Gastrocnemius medialis (tissue), 4 donors: ENCODE measurements around the gene KCNT1. TPM values are rescaled to one million over a fixed set of nuclear protein-coding genes. Genes with fewer than 3 reads are reported as not detected.

Source experiments
- ATAC-seq, 2 donors: fragments of 150-250 bp; one replicate each; pipeline ENCODE4 v1.9.1; 2016
- DNase-seq, 2 donors: peaks; one replicate each; pipeline ENCODE4 v3.0.0-alpha.2; 2019
- H3K27ac ChIP-seq, 4 donors: fragments of 200-600 bp; sonication (generic); 1 replicate in 1 of 4; 2 replicates in 3 of 4; pipeline ENCODE4 v1.5.1; 2016 to 2018; ENCODE audit warnings: mild to moderate bottlenecking in 2 of 4, moderate library complexity in 1 of 4
- H3K27me3 ChIP-seq, 3 donors: fragments of 200-600 bp; sonication (generic) in 2 of 3; 1 replicate in 1 of 3; 2 replicates in 2 of 3; pipeline versions ENCODE4 v1.5.1 to v1.6.0; 2016 to 2019; ENCODE audit warnings: mild to moderate bottlenecking in 1 of 3, moderate library complexity in 1 of 3
- H3K36me3 ChIP-seq, 2 donors: fragments of 200-600 bp; sonication (generic) in 1 of 2; one replicate each; pipeline ENCODE4 v1.5.1; 2017 to 2018
- H3K4me1 ChIP-seq, 2 donors: fragments of 200-600 bp; sonication (generic) in 1 of 2; one replicate each; pipeline ENCODE4 v1.5.1; 2016 to 2017; ENCODE audit warnings: mild to moderate bottlenecking in 2 of 2
- H3K4me3 ChIP-seq, 4 donors: fragments of 200-600 bp; sonication (generic) in 3 of 4; 1 replicate in 1 of 4; 2 replicates in 3 of 4; pipeline ENCODE4 v1.5.1; 2016 to 2019; ENCODE audit warnings: mild to moderate bottlenecking in 2 of 4
- H3K9me3 ChIP-seq, 3 donors: fragments of 200-600 bp; sonication (generic) in 2 of 3; 1 replicate in 1 of 3; 2 replicates in 2 of 3; pipeline ENCODE4 v1.5.1; 2016 to 2019
- POLR2A ChIP-seq, 2 donors: fragments of 450-650 bp; IDR thresholded peaks; one replicate each; pipeline ENCODE4 v1.6.1; 2017; ENCODE audit warnings: antibody characterized with exemption in 2 of 2, mild to moderate bottlenecking in 2 of 2, moderate library complexity in 2 of 2
- in situ Hi-C, 4 donors: fragments of 200-750 bp; cut with MboI; loops; one replicate each; pipeline versions ENCODE4 v1.15.0 to v1.8.0; 2017; ENCODE audit warnings: low sequenced_read_pairs in 4 of 4
- intact Hi-C: fragments of 100-400 bp; cut with DNase I; formaldehyde crosslinking; loops from one replicate; pipeline ENCODE4 v1.15.1; 2023; ENCODE audit warnings: low total_unique reads
- total RNA-seq, 4 donors: library from RNA; depleted of rRNA; stranded (reverse); fragments of >200 nt; gene quantifications; one replicate each; pipeline versions ENCODE4 v1.1.0 to v1.2.3, GENCODE V29; 2016
- TF ChIP-seq, protein P1 (sequence below), 5 experiments: fragments of 450-650 bp in 3 of 5; fragments of 200-600 bp in 2 of 5; sonication (generic) in 2 of 5; IDR thresholded peaks in 4 of 5; conservative IDR thresholded peaks in 1 of 5; 1 replicate in 4 of 5; 2 replicates in 1 of 5; pipeline ENCODE4 v1.5.1; 2016 to 2019; ENCODE audit warnings: antibody characterized with exemption in 5 of 5, mild to moderate bottlenecking in 3 of 5, moderate library complexity in 3 of 5

The KCNT1 gene
- total RNA-seq, 4 donors from 2014 or later, result 2.3 to 8.7 (median 5.3) TPM

DNA sequence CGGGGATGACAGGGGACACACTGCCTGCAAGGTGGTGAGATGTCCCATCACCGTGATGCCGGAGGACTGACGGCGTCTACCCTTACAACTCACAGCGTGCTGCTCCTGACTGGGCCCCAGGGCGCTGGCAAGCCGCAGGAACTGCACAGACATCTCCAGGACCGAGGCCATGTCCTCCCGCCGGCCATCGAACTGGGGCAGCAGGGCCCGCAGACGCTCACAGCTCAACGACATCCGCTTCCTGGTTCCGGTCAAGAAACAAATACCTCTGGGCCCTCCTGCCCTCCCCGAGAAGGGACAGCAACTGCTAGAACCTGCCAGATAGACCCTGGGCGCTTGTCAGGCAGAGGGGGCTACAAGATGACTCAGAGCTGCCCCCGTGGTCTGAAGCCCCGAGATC is 3.7 kb upstream of the KCNT1 start:
- TF ChIP-seq, protein P1, sequence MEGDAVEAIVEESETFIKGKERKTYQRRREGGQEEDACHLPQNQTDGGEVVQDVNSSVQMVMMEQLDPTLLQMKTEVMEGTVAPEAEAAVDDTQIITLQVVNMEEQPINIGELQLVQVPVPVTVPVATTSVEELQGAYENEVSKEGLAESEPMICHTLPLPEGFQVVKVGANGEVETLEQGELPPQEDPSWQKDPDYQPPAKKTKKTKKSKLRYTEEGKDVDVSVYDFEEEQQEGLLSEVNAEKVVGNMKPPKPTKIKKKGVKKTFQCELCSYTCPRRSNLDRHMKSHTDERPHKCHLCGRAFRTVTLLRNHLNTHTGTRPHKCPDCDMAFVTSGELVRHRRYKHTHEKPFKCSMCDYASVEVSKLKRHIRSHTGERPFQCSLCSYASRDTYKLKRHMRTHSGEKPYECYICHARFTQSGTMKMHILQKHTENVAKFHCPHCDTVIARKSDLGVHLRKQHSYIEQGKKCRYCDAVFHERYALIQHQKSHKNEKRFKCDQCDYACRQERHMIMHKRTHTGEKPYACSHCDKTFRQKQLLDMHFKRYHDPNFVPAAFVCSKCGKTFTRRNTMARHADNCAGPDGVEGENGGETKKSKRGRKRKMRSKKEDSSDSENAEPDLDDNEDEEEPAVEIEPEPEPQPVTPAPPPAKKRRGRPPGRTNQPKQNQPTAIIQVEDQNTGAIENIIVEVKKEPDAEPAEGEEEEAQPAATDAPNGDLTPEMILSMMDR (IDR thresholded peaks at IDR 0.05 in 4 of 5, conservative IDR thresholded peaks at IDR 0.05 in 1 of 5), result no peak
- no peak for TF ChIP-seq POLR2A (IDR thresholded peaks at IDR 0.05)
- in situ Hi-C loops (no loop called here), intact Hi-C loops (no loop called here)
- Histone ChIP-seq H3K9me3 (no peaks in the 10 kb centered on the region), H3K4me3 (no peak overlapping the region), H3K27ac (no peak overlapping the region), H3K27me3 (peaks cover 0 to 3% (median 0%) of the 10 kb centered on the region in 3 donors), H3K4me1 (peaks cover 0 to 8% of the 10 kb centered on the region in 2 donors), H3K36me3 (no peaks in the 10 kb centered on the region)
- no peak for DNase-seq
- ATAC-seq, result no peak

GRCh38 chr9:135698767-135699166 is 3.2 kb upstream of the KCNT1 start:
- Histone ChIP-seq H3K4me3 (no peak overlapping the region), H3K27me3 (peaks cover 0 to 3% (median 0%) of the 10 kb centered on the region in 3 donors), H3K9me3 (no peaks in the 10 kb centered on the region), H3K4me1 (peaks cover 0 to 8% of the 10 kb centered on the region in 2 donors), H3K36me3 (no peaks in the 10 kb centered on the region), H3K27ac (no peak overlapping the region)
- in situ Hi-C loops (no loop called here), intact Hi-C loops (no loop called here)
- TF ChIP-seq POLR2A (IDR thresholded peaks at IDR 0.05), result no peak
- TF ChIP-seq, protein P1 (IDR thresholded peaks at IDR 0.05 in 4 of 5, conservative IDR thresholded peaks at IDR 0.05 in 1 of 5), result no peak
- ATAC-seq (no peak), DNase-seq (no peak)

DNA sequence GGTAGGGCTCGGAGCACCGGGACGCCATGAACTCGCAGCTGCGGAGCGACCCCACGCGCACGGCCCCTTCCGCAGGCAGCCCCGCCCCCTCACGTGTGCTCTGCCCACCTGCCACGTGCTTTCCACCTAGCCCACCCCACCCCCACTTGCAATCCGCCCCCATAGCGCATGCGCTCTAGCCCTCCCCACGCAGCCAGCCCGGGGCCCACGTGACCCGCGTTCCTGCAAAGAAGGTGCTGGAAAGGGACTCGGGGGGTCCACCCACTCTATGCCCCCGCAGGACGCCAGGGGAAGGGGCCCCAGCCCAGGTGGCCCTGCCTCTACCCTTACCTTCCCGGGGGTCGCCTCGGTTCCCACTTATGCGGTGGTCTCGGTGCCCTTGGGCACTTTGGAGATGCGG is 2.5 kb upstream of the KCNT1 start, which contains the start of gene SOHLH1:
SOHLH1 (minus strand) TSS at position 42 of the 400 bp plus-strand sequence; CDS start at position 28, 14 bp downstream.
- intact Hi-C loops, result no loop called here
- H3K4me1 ChIP-seq, result peaks cover 0 to 8% of the 10 kb centered on the region in 2 donors
- H3K36me3 ChIP-seq, result no peaks in the 10 kb centered on the region
- DNase-seq (no peak), ATAC-seq (no peak)
- peaks cover 0 to 3% (median 0%) of the 10 kb centered on the region in 3 donors for H3K27me3 ChIP-seq
- no peaks in the 10 kb centered on the region for H3K9me3 ChIP-seq
- H3K27ac ChIP-seq, result no peak within 1 kb of the TSS
- in situ Hi-C loops, result no loop called here
- TF ChIP-seq, protein P1 (IDR thresholded peaks at IDR 0.05 in 4 of 5, conservative IDR thresholded peaks at IDR 0.05 in 1 of 5), result no peak
- TF ChIP-seq POLR2A (IDR thresholded peaks at IDR 0.05), result no peak
- no peak within 1 kb of the TSS for H3K4me3 ChIP-seq

DNA sequence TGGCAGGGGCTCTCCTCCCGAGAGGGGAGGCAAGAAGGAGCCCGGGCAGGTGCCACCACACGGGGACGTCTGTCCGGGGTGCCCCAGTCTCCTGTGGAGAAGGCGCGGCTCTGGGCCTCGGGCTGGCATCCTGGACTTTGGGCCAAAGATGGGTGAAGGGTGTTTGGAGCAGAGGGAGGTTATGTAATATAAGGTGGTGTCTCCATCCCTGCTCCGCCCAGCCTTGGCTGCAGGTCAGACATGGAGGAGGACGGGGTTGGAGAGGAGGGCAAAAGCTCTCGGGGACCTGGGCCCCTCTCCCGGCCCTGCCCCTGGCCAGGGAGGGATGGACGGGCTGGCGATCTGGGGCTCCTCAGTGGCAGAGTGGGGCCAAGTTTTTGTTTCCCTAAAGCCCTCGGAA is 1.5 kb upstream of the KCNT1 start:
- no peak overlapping the region for H3K27ac ChIP-seq
- ATAC-seq, result no peak
- H3K9me3 ChIP-seq, result no peaks in the 10 kb centered on the region
- in situ Hi-C loops (no loop called here), intact Hi-C loops (loop anchor here (5.0 kb wide), 1 partner anchor 422 kb away; no protein-coding TSS in a partner anchor)
- H3K27me3 ChIP-seq, result peaks cover 0 to 3% (median 0%) of the 10 kb centered on the region in 3 donors
- no peak for DNase-seq
- no peak overlapping the region for H3K4me3 ChIP-seq
- peaks cover 0 to 8% of the 10 kb centered on the region in 2 donors for H3K4me1 ChIP-seq
- H3K36me3 ChIP-seq, result no peaks in the 10 kb centered on the region
- TF ChIP-seq, protein P1 (IDR thresholded peaks at IDR 0.05 in 4 of 5, conservative IDR thresholded peaks at IDR 0.05 in 1 of 5), result no peak
- no peak for TF ChIP-seq POLR2A (IDR thresholded peaks at IDR 0.05)
